ENCODE results near the gene BORCS5.

DNA sequence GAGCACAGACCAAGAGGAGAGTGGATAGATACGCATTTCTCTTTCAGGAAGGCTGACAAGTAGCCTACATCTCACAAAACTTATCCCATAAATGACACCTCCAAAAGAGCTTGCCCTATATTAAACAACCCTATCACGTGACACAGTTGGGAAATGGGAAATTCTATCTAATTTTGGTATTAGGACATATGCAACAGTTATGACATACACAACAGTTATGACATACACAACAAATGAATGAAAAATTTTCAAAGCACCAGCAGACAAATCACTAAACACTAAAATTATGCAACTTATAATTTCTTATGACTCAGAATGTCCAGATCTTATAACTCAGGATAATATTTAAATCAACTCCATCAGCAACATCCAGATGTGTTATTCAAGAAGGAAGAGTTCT, 151.7 kb downstream of the BORCS5 start:
- no peak for TF ChIP-seq POLR2A (IDR thresholded peaks at IDR 0.05)
- TF ChIP-seq, protein P1, sequence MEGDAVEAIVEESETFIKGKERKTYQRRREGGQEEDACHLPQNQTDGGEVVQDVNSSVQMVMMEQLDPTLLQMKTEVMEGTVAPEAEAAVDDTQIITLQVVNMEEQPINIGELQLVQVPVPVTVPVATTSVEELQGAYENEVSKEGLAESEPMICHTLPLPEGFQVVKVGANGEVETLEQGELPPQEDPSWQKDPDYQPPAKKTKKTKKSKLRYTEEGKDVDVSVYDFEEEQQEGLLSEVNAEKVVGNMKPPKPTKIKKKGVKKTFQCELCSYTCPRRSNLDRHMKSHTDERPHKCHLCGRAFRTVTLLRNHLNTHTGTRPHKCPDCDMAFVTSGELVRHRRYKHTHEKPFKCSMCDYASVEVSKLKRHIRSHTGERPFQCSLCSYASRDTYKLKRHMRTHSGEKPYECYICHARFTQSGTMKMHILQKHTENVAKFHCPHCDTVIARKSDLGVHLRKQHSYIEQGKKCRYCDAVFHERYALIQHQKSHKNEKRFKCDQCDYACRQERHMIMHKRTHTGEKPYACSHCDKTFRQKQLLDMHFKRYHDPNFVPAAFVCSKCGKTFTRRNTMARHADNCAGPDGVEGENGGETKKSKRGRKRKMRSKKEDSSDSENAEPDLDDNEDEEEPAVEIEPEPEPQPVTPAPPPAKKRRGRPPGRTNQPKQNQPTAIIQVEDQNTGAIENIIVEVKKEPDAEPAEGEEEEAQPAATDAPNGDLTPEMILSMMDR (IDR thresholded peaks at IDR 0.05): no peak

Data from thyroid gland (tissue), 4 donors.